H9 (cell line): Measurements from ENCODE around the gene TRPV4. TPM values are rescaled to one million over a fixed set of nuclear protein-coding genes. Genes with fewer than 3 reads are reported as not detected.

ENCODE experiments used
- DNase-seq: peaks from one replicate; pipeline ENCODE4 v3.0.0-alpha.2; 2017
- H2AFZ ChIP-seq: one replicate; pipeline ENCODE4 v1.6.1; 2013; ENCODE audit warnings: mild to moderate bottlenecking, low read length, control low read depth, moderate library complexity
- H2AK5ac ChIP-seq: 2 replicates; pipeline ENCODE4 v1.6.1; 2013; ENCODE audit warnings: low read length, control low read depth, mixed read lengths; ENCODE audit not compliant: insufficient read length
- H2BK120ac ChIP-seq: one replicate; pipeline ENCODE4 v1.6.1; 2013; ENCODE audit warnings: low read depth, mild to moderate bottlenecking, low read length, control low read depth, inconsistent platforms; ENCODE audit not compliant: poor library complexity, severe bottlenecking
- H2BK12ac ChIP-seq: 2 replicates; pipeline ENCODE4 v1.6.1; 2013; ENCODE audit warnings: low read length, control low read depth, mixed read lengths, low read depth; ENCODE audit not compliant: insufficient read length
- H2BK15ac ChIP-seq: 2 replicates; pipeline ENCODE4 v1.6.1; 2013; ENCODE audit warnings: low read depth, low read length, control low read depth
- H2BK20ac ChIP-seq: one replicate; pipeline ENCODE4 v1.6.1; 2013; ENCODE audit warnings: low read depth, mild to moderate bottlenecking, low read length, control low read depth, inconsistent platforms; ENCODE audit not compliant: poor library complexity, severe bottlenecking
- H2BK5ac ChIP-seq: 2 replicates; pipeline ENCODE4 v1.6.1; 2013; ENCODE audit warnings: low read length, control low read depth, mixed read lengths; ENCODE audit not compliant: insufficient read length
- H3K14ac ChIP-seq: 2 replicates; pipeline ENCODE4 v1.6.1; 2013; ENCODE audit warnings: low read length, control low read depth; ENCODE audit not compliant: insufficient read depth
- H3K18ac ChIP-seq: 2 replicates; pipeline ENCODE4 v1.6.1; 2013; ENCODE audit warnings: low read depth, mild to moderate bottlenecking, mixed read lengths, low read length, control low read depth; ENCODE audit not compliant: insufficient read length
- H3K23ac ChIP-seq: 2 replicates; pipeline ENCODE4 v1.6.1; 2013; ENCODE audit warnings: low read length, control low read depth, mixed read lengths, low read depth; ENCODE audit not compliant: insufficient read length
- H3K23me2 ChIP-seq: 2 replicates; pipeline ENCODE4 v1.6.1; 2013; ENCODE audit warnings: low read depth, mild to moderate bottlenecking, mixed read lengths, low read length, control low read depth; ENCODE audit not compliant: insufficient read length, poor library complexity, severe bottlenecking
- H3K27ac ChIP-seq: 2 replicates; pipeline ENCODE4 v1.5.1; 2013; ENCODE audit warnings: low read length, control low read depth, mixed read lengths, low read depth; ENCODE audit not compliant: insufficient read length
- H3K27me3 ChIP-seq: 2 replicates; pipeline ENCODE4 v1.6.1; 2013; ENCODE audit warnings: low read length, control low read depth, inconsistent platforms; ENCODE audit not compliant: insufficient read depth
- H3K4ac ChIP-seq: 2 replicates; pipeline ENCODE4 v1.6.1; 2013; ENCODE audit warnings: low read depth, mild to moderate bottlenecking, control low read depth, inconsistent platforms, low read length, moderate library complexity
- H3K4me1 ChIP-seq: 2 replicates; pipeline ENCODE4 v1.6.1; 2013; ENCODE audit warnings: low read length, control low read depth, inconsistent platforms; ENCODE audit not compliant: insufficient read depth
- H3K4me2 ChIP-seq: 2 replicates; pipeline ENCODE4 v1.6.1; 2013; ENCODE audit warnings: low read length, control low read depth, mixed read lengths; ENCODE audit not compliant: insufficient read length, insufficient read depth
- H3K56ac ChIP-seq: 2 replicates; pipeline ENCODE4 v1.6.1; 2013; ENCODE audit warnings: low read depth, mild to moderate bottlenecking, mixed read lengths, low read length, control low read depth; ENCODE audit not compliant: insufficient read length
- H3K79me1 ChIP-seq: 2 replicates; pipeline ENCODE4 v1.6.1; 2013; ENCODE audit warnings: low read depth, mild to moderate bottlenecking, moderate library complexity, low read length, control low read depth, inconsistent platforms; ENCODE audit not compliant: insufficient read depth, poor library complexity, severe bottlenecking
- H3K79me2 ChIP-seq: 2 replicates; pipeline ENCODE4 v1.6.1; 2013; ENCODE audit warnings: low read length, control low read depth, inconsistent platforms; ENCODE audit not compliant: insufficient read depth
- H3K9ac ChIP-seq: 2 replicates; pipeline ENCODE4 v1.6.1; 2013; ENCODE audit warnings: low read length, control low read depth, mixed read lengths; ENCODE audit not compliant: insufficient read length; ENCODE audit errors: extremely low read depth
- H3K9me3 ChIP-seq: one replicate; pipeline ENCODE4 v1.6.1; 2013; ENCODE audit warnings: low read depth, low read length, inconsistent platforms; ENCODE audit not compliant: control insufficient read depth
- H3T11ph ChIP-seq: one replicate; pipeline ENCODE4 v1.6.1; 2013; ENCODE audit warnings: mild to moderate bottlenecking, low read length, control low read depth, inconsistent platforms
- H4K20me1 ChIP-seq: one replicate; pipeline ENCODE4 v1.6.1; 2013; ENCODE audit not compliant: control insufficient read depth, insufficient read length, insufficient read depth
- H4K5ac ChIP-seq: 2 replicates; pipeline ENCODE4 v1.6.1; 2013; ENCODE audit warnings: low read depth, mild to moderate bottlenecking, mixed read lengths, low read length, control low read depth; ENCODE audit not compliant: insufficient read length
- H4K8ac ChIP-seq: replicated peaks from 2 replicates; pipeline ENCODE4 v1.6.1; 2013; ENCODE audit warnings: low read length, control low read depth, mixed read lengths, low read depth; ENCODE audit not compliant: insufficient read length
- H4K91ac ChIP-seq: 2 replicates; pipeline ENCODE4 v1.6.1; 2013; ENCODE audit warnings: low read depth, mild to moderate bottlenecking, moderate library complexity, mixed read lengths, low read length, control low read depth; ENCODE audit not compliant: insufficient read length
- H3K27ac Mint-ChIP-seq, 3 experiments: 2 replicates in 2 of 3; 3 replicates in 1 of 3; pipeline ENCODE4 v1.8.0; 2020 to 2021; ENCODE audit warnings: mixed read lengths in 3 of 3, mild to moderate bottlenecking in 1 of 3, moderate library complexity in 1 of 3
- H3K27me3 Mint-ChIP-seq: 2 replicates; pipeline ENCODE4 v1.8.0; 2021; ENCODE audit warnings: low read depth, mild to moderate bottlenecking, moderate library complexity, mixed read lengths
- H3K36me3 Mint-ChIP-seq, 3 experiments: 2 replicates in 2 of 3; 3 replicates in 1 of 3; pipeline ENCODE4 v1.8.0; 2020 to 2021; ENCODE audit warnings: low read depth in 3 of 3, mixed read lengths in 3 of 3; ENCODE audit not compliant: insufficient read depth in 1 of 3
- H3K4me1 Mint-ChIP-seq, 2 experiments: 2 replicates each; pipeline ENCODE4 v1.8.0; 2020; ENCODE audit warnings: mixed read lengths in 2 of 2
- H3K4me3 Mint-ChIP-seq, 2 experiments: 2 replicates in 1 of 2; 3 replicates in 1 of 2; pipeline ENCODE4 v1.8.0; 2020 to 2021; ENCODE audit warnings: mild to moderate bottlenecking in 2 of 2, mixed read lengths in 2 of 2, moderate library complexity in 1 of 2
- H3K9me3 Mint-ChIP-seq, 2 experiments: 2 replicates in 1 of 2; 3 replicates in 1 of 2; pipeline ENCODE4 v1.8.0; 2020; ENCODE audit warnings: mild to moderate bottlenecking in 2 of 2, mixed read lengths in 2 of 2, moderate library complexity in 1 of 2
- CTCF ChIP-seq: fragments of 200-600 bp; sonication (generic); conservative IDR thresholded peaks from 3 replicates; pipeline ENCODE4 v1.8.0; 2021; ENCODE audit warnings: antibody characterized with exemption, mild to moderate bottlenecking
- WGBS: extraction: QIAGEN DNeasy Blood & Tissue Kit; methylation state at CpG from one replicate; pipeline ENCODE4 v1.1.7; 2013; ENCODE audit warnings: missing lambda C conversion rate, low lambda C conversion rate, mixed read lengths; ENCODE audit not compliant: insufficient read length; ENCODE audit errors: extremely low coverage; 5-methylcytosine and 5-hydroxymethylcytosine counted together
- total RNA-seq: library from RNA; stranded (reverse); gene quantifications from 2 replicates; pipeline ENCODE4 v1.2.1, GENCODE V29; 2021

The TRPV4 gene
- total RNA-seq, 1 experiment from 2014 or later, result 4.9 TPM

- no peak overlapping the region for H2BK5ac ChIP-seq
- H3K9me3 Mint-ChIP-seq, result no peaks in the 10 kb centered on the region
- no peaks in the 10 kb centered on the region for H3K27me3 ChIP-seq
- H2BK15ac ChIP-seq, result no peak overlapping the region
- H3K4me2 ChIP-seq, result no peak overlapping the region
- no peak overlapping the region for H3K14ac ChIP-seq
- H3K27ac Mint-ChIP-seq, result no peak overlapping the region
- no peak overlapping the region for H3K23ac ChIP-seq
- no peak overlapping the region for H4K91ac ChIP-seq
- H2AK5ac ChIP-seq, result no peak overlapping the region
- H3K36me3 Mint-ChIP-seq, result no peaks in the 10 kb centered on the region; a peak in 1 of 7 replicates
- no peak overlapping the region for H3K4me3 Mint-ChIP-seq
- no peak overlapping the region for H2AFZ ChIP-seq
- peaks cover 7 to 8% of the 10 kb centered on the region in 2 experiments; a peak in 3 of 4 replicates for H3K4me1 Mint-ChIP-seq
- no peak overlapping the region for H3K9ac ChIP-seq
- no peaks in the 10 kb centered on the region for H3K79me2 ChIP-seq
- no peak for DNase-seq
- H3K9me3 ChIP-seq, result no peaks in the 10 kb centered on the region
- no peak overlapping the region for H3T11ph ChIP-seq
- no peak overlapping the region for H3K27ac ChIP-seq
- WGBS, result no CpG with 5 or more reads among the region's 10 CpGs
- H3K79me1 ChIP-seq, result no peaks in the 10 kb centered on the region
- H2BK120ac ChIP-seq, result no peak overlapping the region
- TF ChIP-seq CTCF, result no peak
- no peak overlapping the region for H4K5ac ChIP-seq
- no peaks in the 10 kb centered on the region for H4K20me1 ChIP-seq
- no peak overlapping the region for H3K4ac ChIP-seq
- H3K27me3 Mint-ChIP-seq, result no peaks in the 10 kb centered on the region
- H3K56ac ChIP-seq, result no peak overlapping the region
- no peaks in the 10 kb centered on the region for H3K4me1 ChIP-seq
- no peak overlapping the region for H2BK12ac ChIP-seq
- no peak overlapping the region for H2BK20ac ChIP-seq
- H4K8ac ChIP-seq, result no peak overlapping the region
- H3K18ac ChIP-seq, result no peak overlapping the region
- H3K23me2 ChIP-seq, result no peaks in the 10 kb centered on the region
Observed at GRCh38 chr12:109815757-109816617, 17.2 kb downstream of the TRPV4 start.
